Measurements from ENCODE around the gene MLLT10.

GRCh38 chr10:21661087-21661486 lies 127.1 kb downstream of the MLLT10 start:
- TF ChIP-seq MAX (IDR thresholded peaks at IDR 0.05; ENCODE audit: low read depth, low read length) (no peak), CTCF (IDR thresholded peaks at IDR 0.05; ENCODE audit: low read depth, low read length) (no peak), POLR2A (IDR thresholded peaks at IDR 0.05; ENCODE audit: extremely low read depth, insufficient read length) (no peak), MYC (IDR thresholded peaks at IDR 0.05; ENCODE audit: low read depth, low read length) (no peak)

All from NB4 (cell line).